ENCODE measurements around the gene SLAMF9. TPM values are rescaled to one million over a fixed set of nuclear protein-coding genes. Genes with fewer than 3 reads are reported as not detected.

The SLAMF9 gene
- total RNA-seq, 2 donors from 2014 or later: not detected

GRCh38 chr1:159935719-159936272 is 18.2 kb downstream of the SLAMF9 start:
- no peaks in the 10 kb centered on the region for H3K9me3 ChIP-seq (ENCODE audit: control insufficient read depth, low read length)
- H3K4me3 Mint-ChIP-seq: no peak overlapping the region
- no peak overlapping the region for H3K27ac Mint-ChIP-seq
- 77 to 92% methylated on average over 4 of the region's 4 CpGs for WGBS, 2 experiments (ENCODE audit: insufficient coverage in 1 of 2, insufficient read length in 1 of 2)
- no peaks in the 10 kb centered on the region for H3K9me3 Mint-ChIP-seq
- H3K36me3 ChIP-seq (ENCODE audit: control insufficient read depth, insufficient read depth, low read length): no peaks in the 10 kb centered on the region
- H3K9ac ChIP-seq (ENCODE audit: extremely low read depth, low read length, poor library complexity, severe bottlenecking): no peak overlapping the region
- no peak overlapping the region for H3K4me3 ChIP-seq (ENCODE audit: low read length)
- H3K4me1 ChIP-seq (ENCODE audit: control insufficient read depth, insufficient read depth, low read length): peaks cover 25% of the 10 kb centered on the region
- no peaks in the 10 kb centered on the region for H3K27me3 ChIP-seq (ENCODE audit: control insufficient read depth, insufficient read depth, low read length, poor library complexity, severe bottlenecking)
- H3K27me3 Mint-ChIP-seq (ENCODE audit: insufficient read depth): peaks cover 1% of the 10 kb centered on the region
- no peak for TF ChIP-seq CTCF (conservative IDR thresholded peaks at IDR 0.05)
- no peak for DNase-seq
- peaks cover 40% of the 10 kb centered on the region for H3K4me1 Mint-ChIP-seq
- no peaks in the 10 kb centered on the region for H3K36me3 Mint-ChIP-seq (ENCODE audit: low read depth)
- H3K27ac ChIP-seq (ENCODE audit: low read depth, low read length): no peak overlapping the region

DNA sequence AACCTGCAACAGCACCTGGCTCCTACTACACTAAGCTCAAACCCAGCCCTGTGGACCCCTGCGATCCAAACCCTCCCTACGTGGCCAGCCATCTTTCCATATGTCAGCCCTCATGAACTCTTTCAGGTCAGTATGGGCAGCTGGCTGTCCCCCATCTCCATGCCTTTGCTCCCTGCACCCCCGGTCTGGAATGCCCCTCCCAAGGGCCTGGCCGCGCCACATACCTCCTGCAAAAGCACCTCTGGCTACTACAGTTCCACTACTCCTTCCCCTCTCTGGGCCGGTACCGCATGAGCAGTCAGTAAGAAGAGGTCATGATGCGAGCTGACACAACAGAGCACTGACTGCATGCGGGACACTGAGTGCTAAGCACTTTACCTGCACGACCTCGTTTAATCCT is 18.7 kb downstream of the SLAMF9 start:
- H3K27me3 ChIP-seq (ENCODE audit: control insufficient read depth, insufficient read depth, low read length, poor library complexity, severe bottlenecking): no peaks in the 10 kb centered on the region
- H3K4me3 ChIP-seq (ENCODE audit: low read length): no peak overlapping the region
- H3K36me3 ChIP-seq (ENCODE audit: control insufficient read depth, insufficient read depth, low read length): no peaks in the 10 kb centered on the region
- no peaks in the 10 kb centered on the region for H3K36me3 Mint-ChIP-seq (ENCODE audit: low read depth)
- WGBS, 2 experiments (ENCODE audit: insufficient coverage in 1 of 2, insufficient read length in 1 of 2): 91 to 92% methylated on average over 8 to 11 of the region's 11 CpGs
- no peak overlapping the region for H3K27ac Mint-ChIP-seq
- H3K4me1 ChIP-seq (ENCODE audit: control insufficient read depth, insufficient read depth, low read length): peaks cover 21% of the 10 kb centered on the region
- peaks cover 37% of the 10 kb centered on the region for H3K4me1 Mint-ChIP-seq
- H3K27me3 Mint-ChIP-seq (ENCODE audit: insufficient read depth): peaks cover 5% of the 10 kb centered on the region
- H3K4me3 Mint-ChIP-seq: no peak overlapping the region
- H3K9ac ChIP-seq (ENCODE audit: extremely low read depth, low read length, poor library complexity, severe bottlenecking): no peak overlapping the region
- H3K9me3 ChIP-seq (ENCODE audit: control insufficient read depth, low read length): no peaks in the 10 kb centered on the region
- no peaks in the 10 kb centered on the region for H3K9me3 Mint-ChIP-seq
- TF ChIP-seq CTCF (conservative IDR thresholded peaks at IDR 0.05): no peak
- DNase-seq: no peak
- H3K27ac ChIP-seq (ENCODE audit: low read depth, low read length): no peak overlapping the region

DNA sequence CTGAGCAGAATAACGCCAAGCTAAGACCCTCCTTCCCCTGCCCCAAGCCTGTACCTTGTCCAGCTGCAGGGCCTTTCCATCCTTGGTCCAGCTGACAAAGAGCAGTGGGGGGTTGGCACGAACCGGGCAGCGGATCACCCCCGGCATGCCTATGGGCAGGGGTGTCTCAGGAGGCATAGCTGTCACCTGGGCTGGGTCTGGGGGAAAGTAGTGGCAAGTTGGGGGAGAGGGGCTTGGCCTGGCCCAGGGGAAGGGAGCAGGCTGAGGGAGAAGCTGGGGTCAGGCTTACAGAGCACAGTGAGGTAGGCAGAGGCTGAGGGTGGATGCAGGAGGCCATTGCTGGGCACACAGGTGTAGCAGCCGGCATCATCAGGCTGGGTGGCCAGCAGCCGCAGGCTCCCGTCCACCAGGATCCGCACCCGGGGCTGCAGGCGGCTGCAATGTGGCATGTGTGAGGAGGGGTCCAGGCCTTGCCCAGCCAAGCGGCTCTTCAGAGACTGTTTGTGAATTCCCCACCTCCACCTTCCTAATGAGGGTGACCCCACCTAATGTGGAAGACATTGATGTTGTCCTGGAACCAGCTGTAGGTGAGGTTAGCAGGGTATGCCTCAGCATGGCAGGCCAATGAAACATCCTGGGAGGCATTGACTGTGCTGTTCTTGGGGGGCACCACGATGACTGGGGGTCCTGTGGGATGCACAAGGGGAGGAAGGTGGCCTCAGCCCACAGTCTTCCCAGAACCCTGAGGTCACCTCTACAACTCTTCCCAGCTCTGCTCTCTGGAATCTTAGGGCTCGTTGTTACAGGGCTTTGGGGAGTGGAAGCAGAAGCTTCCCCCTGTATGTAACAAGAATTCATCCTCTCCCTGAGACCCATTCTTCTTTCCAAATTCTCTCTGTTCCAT is 19.6 kb downstream of the SLAMF9 start:
- H3K4me1 ChIP-seq (ENCODE audit: control insufficient read depth, insufficient read depth, low read length): peaks cover 15% of the 10 kb centered on the region
- DNase-seq: no peak
- no peak overlapping the region for H3K9ac ChIP-seq (ENCODE audit: extremely low read depth, low read length, poor library complexity, severe bottlenecking)
- no peaks in the 10 kb centered on the region for H3K36me3 ChIP-seq (ENCODE audit: control insufficient read depth, insufficient read depth, low read length)
- Mint-ChIP-seq H3K4me3 (no peak overlapping the region), H3K36me3 (ENCODE audit: low read depth) (no peaks in the 10 kb centered on the region), H3K9me3 (no peaks in the 10 kb centered on the region), H3K4me1 (peaks cover 28% of the 10 kb centered on the region), H3K27me3 (ENCODE audit: insufficient read depth) (peaks cover 12% of the 10 kb centered on the region), H3K27ac (no peak overlapping the region)
- H3K9me3 ChIP-seq (ENCODE audit: control insufficient read depth, low read length): no peaks in the 10 kb centered on the region
- no peaks in the 10 kb centered on the region for H3K27me3 ChIP-seq (ENCODE audit: control insufficient read depth, insufficient read depth, low read length, poor library complexity, severe bottlenecking)
- TF ChIP-seq CTCF (conservative IDR thresholded peaks at IDR 0.05): no peak
- H3K27ac ChIP-seq (ENCODE audit: low read depth, low read length): no peak overlapping the region
- no peak overlapping the region for H3K4me3 ChIP-seq (ENCODE audit: low read length)
- 95 to 97% methylated on average over 9 to 14 of the region's 14 CpGs for WGBS, 2 experiments (ENCODE audit: insufficient coverage in 1 of 2, insufficient read length in 1 of 2)
